GM13977 (cell line): ENCODE data around the gene CUEDC1.

Experiments used
- DNase-seq: peaks from one replicate; pipeline ENCODE4 v3.0.0; 2012; ENCODE audit warnings: low spot score
- in situ Hi-C: fragments of 300-500 bp; cut with MboI; formaldehyde crosslinking; loops from one replicate; pipeline ENCODE4 v1.12.0; 2022; ENCODE audit warnings: low sequenced_read_pairs, low pct_unique_long_range_greater_than_20kb, mixed read lengths, inconsistent platforms; ENCODE audit not compliant: unreplicated experiment
- TF ChIP-seq, protein P1 (sequence below): IDR thresholded peaks from 2 replicates; pipeline ENCODE4 v1.5.1; 2012; ENCODE audit warnings: mild to moderate bottlenecking, control low read depth; ENCODE audit not compliant: insufficient read depth; ENCODE audit errors: extremely low read depth, missing control alignments

Gene CUEDC1

DNA sequence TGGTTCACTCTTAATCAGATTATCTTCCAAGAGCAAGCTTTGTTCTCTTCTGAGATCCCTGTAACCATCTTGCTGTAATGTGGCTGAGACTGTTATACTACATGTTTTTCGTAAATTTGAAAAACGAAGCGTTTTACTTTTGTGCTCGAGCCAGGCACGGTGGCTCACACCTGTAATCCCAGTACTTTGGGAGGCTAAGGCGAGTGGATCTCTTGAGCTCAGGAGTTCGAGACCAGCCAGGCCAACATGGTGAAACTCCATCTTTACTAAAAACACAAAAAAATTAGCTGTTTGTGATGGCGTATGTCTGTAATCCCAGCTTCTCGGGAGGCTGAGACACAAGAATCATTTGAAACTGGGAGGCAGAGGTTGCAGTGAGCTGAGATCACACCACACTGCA, 7.8 kb downstream of the CUEDC1 start:
- TF ChIP-seq, protein P1, sequence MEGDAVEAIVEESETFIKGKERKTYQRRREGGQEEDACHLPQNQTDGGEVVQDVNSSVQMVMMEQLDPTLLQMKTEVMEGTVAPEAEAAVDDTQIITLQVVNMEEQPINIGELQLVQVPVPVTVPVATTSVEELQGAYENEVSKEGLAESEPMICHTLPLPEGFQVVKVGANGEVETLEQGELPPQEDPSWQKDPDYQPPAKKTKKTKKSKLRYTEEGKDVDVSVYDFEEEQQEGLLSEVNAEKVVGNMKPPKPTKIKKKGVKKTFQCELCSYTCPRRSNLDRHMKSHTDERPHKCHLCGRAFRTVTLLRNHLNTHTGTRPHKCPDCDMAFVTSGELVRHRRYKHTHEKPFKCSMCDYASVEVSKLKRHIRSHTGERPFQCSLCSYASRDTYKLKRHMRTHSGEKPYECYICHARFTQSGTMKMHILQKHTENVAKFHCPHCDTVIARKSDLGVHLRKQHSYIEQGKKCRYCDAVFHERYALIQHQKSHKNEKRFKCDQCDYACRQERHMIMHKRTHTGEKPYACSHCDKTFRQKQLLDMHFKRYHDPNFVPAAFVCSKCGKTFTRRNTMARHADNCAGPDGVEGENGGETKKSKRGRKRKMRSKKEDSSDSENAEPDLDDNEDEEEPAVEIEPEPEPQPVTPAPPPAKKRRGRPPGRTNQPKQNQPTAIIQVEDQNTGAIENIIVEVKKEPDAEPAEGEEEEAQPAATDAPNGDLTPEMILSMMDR, result no peak
- DNase-seq, result no peak
- in situ Hi-C loops, result no loop called here

DNA sequence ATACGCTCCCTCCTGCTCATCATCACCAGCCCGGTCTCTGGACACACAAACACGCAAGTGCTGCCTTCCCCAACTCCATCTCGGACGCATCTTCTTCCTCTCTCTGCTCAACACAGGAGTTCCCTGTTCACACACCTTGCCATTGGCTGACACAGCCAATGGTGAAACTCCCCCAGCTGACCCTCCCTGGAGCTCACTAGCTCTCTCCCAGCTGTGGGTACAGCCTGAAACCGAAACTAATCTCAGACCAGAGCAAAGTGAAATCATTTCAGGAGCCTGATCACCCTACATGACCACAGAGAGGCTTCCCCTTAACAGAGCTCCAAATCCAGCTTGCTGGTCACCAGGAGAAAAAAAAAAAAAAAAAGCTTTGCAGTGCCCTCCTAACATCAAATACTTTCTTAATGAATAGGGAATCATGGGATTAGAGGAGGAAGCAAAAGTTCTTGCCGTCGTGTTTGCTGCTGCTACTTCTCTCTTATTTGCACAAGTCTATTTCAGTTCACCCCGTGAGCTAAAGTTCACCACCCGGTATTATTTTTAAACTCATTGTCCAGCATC, 8.3 kb downstream of the CUEDC1 start:
- peak; percentile 76 for DNase-seq

DNA sequence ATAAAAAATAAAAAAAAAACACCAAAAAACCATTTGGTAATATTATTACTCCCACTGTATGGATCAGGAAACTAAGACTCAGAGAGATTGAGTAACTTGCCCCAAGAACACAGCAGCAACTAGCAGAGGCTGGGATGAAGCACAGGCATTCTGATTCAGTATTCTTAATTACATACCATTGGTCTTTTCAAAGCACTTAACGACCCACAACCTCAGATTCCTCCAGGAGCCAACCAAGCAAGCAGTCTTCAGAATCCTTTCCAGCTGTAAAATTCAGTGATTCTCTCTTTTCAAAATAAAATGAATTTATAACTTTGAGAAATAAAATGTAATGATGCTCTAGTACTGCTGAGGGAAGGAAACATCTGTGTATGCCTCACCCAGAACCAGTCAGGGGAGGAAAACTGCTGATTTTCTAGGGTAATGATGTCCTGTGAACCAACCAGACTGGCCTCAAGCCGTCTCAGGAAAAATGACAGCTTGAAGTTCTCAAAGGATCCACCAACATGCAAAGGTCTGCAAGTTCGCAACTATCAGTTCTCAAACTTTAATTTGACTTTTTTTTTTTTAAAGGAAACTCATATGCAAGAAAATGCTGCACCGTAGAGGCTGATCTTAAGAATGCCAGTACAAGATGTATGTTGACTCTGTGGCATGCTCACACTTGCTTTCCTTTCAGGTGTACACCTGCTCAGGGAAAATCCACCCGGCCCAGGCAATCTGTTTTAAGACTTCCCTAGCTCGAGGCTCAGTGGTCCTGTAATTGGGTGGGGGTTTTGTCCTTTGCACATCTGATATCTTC, 9.0 kb downstream of the CUEDC1 start:
- in situ Hi-C loops, result no loop called here
- TF ChIP-seq, protein P1, result no peak
- DNase-seq, result no peak

More for the DNA sequence above, 8.3 kb downstream of the CUEDC1 start:
- in situ Hi-C loops, result no loop called here
- TF ChIP-seq, protein P1, result no peak

DNA sequence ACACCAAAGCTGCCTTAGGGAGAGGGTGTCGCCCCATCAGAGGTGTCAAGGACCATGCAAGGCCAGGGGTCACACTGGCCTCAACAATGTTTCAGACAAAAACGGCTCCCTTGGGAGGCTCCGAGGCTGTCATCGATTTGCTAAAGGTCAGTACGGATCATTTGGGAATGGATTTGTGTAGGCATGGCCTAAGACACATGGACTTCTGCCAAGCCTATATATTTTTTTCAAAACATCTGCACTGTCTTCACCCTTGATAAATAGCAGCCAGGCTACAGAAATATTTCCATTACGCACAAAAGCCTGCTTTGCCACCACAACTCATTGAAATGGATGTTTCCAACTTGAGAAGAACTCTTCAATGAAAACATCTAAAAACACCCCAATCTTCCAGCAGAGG, 10.3 kb downstream of the CUEDC1 start:
- in situ Hi-C loops, result no loop called here

DNA sequence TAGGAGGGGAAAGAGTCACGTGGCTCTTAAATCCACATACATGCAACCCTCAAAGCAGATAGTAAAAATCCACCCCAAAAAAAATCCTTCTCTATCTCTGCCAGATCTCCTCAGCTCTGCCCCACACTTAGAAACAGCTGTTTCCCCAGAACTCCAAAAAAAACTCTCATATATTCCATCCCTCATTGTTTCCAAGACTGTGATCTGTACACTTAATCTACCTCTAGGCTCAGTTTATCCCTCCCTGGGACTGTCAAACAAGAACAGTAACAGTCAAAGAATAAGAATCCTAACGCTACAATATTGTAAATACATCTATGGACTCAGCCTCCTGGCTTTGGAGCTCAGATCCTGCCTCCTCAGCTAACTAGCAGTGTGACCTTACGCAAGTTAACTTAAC, 11.6 kb downstream of the CUEDC1 start:
- in situ Hi-C loops, result no loop called here
- DNase-seq, result no peak
- TF ChIP-seq, protein P1, result no peak

More for the DNA sequence above, 10.3 kb downstream of the CUEDC1 start:
- DNase-seq, result no peak
- TF ChIP-seq, protein P1, result no peak

DNA sequence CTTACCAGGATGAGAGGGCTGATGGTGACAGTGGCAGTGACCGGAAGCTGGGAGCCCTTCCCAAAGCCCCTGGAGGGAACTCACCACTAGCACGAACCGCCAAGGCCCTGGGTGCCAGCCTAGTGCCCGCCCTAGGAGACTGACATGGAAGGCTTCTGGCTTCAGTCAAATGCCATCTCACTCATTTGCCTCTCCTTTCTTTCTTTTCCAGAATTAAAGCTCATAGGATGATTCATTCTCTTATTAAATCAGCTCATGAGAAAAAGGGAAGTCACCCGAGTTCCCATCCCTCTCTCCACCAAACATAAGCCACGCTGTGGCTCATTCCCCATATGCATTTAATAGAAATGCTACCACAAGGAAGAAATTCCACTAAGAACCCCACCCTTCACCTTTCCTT, 12.1 kb downstream of the CUEDC1 start:
- in situ Hi-C loops, result no loop called here
- no peak for DNase-seq
- TF ChIP-seq, protein P1, result no peak
